ENCODE data around the gene ROCK1.
"Not testable (repeated sequence)": the region's sequence is repeated elsewhere in the genome, so short reads cannot be mapped to it uniquely, and the experiment has no call there.

The ROCK1 gene

GRCh38 chr18:21111346-21112139, at the start of gene ROCK1:
ROCK1 (minus strand) TSS chr18:21111813; CDS start chr18:21110910, 903 bp downstream.
- peak; percentile 100 for DNase-seq (ENCODE audit: low spot score)

GRCh38 chr18:21155443-21155842, 43.8 kb upstream of the ROCK1 start:
- DNase-seq (ENCODE audit: low spot score): no peak

GRCh38 chr18:21146016-21146415, 34.4 kb upstream of the ROCK1 start:
- no peak for DNase-seq (ENCODE audit: low spot score)

GRCh38 chr18:21145371-21145770, 33.8 kb upstream of the ROCK1 start:
- no peak for DNase-seq (ENCODE audit: low spot score)

GRCh38 chr18:21141668-21142422, 30.2 kb upstream of the ROCK1 start:
- no peak for DNase-seq (ENCODE audit: low spot score)

GRCh38 chr18:21137719-21138488, 26.3 kb upstream of the ROCK1 start:
- DNase-seq (ENCODE audit: low spot score): not testable (repeated sequence)

- no peak for DNase-seq (ENCODE audit: low spot score)
Measured at GRCh38 chr18:21134895-21135294, 23.3 kb upstream of the ROCK1 start.

- no peak for DNase-seq (ENCODE audit: low spot score)
Measured at GRCh38 chr18:21132398-21132918, 20.8 kb upstream of the ROCK1 start.

- DNase-seq (ENCODE audit: low spot score): no peak
Measured at GRCh38 chr18:21131698-21132227, 20.1 kb upstream of the ROCK1 start.

- no peak for DNase-seq (ENCODE audit: low spot score)
Measured at GRCh38 chr18:21129566-21130216, 18.1 kb upstream of the ROCK1 start.

GRCh38 chr18:21123290-21123926, 11.8 kb upstream of the ROCK1 start:
- no peak for DNase-seq (ENCODE audit: low spot score)

- no peak for DNase-seq (ENCODE audit: low spot score)
Measured at GRCh38 chr18:21118806-21119205, 7.2 kb upstream of the ROCK1 start.

- no peak for DNase-seq (ENCODE audit: low spot score)
Measured at GRCh38 chr18:21117409-21118131, 6.0 kb upstream of the ROCK1 start.

- no peak for DNase-seq (ENCODE audit: low spot score)
Measured at GRCh38 chr18:21115519-21116411, 4.2 kb upstream of the ROCK1 start.

GRCh38 chr18:21112543-21113105, 1.0 kb upstream of the ROCK1 start:
- DNase-seq (ENCODE audit: low spot score): no peak

- DNase-seq (ENCODE audit: low spot score): no peak
Measured at GRCh38 chr18:21112140-21112473, 494 bp upstream of the ROCK1 start.

- DNase-seq (ENCODE audit: low spot score): peak; percentile 73
Measured at GRCh38 chr18:21110713-21111345, 784 bp downstream of the ROCK1 start.

- no peak for DNase-seq (ENCODE audit: low spot score)
Measured at GRCh38 chr18:21109936-21110712, 1.5 kb downstream of the ROCK1 start.
